GM19238 (cell line): ENCODE data around the gene ZCWPW1.
A peak's percentile ranks its signal among the peaks of the same experiment; 100 is the strongest.

Experiments used
- DNase-seq: peaks from one replicate; pipeline ENCODE4 v3.0.0; 2011; ENCODE audit warnings: low spot score; ENCODE audit not compliant: insufficient read length

The ZCWPW1 gene

DNA sequence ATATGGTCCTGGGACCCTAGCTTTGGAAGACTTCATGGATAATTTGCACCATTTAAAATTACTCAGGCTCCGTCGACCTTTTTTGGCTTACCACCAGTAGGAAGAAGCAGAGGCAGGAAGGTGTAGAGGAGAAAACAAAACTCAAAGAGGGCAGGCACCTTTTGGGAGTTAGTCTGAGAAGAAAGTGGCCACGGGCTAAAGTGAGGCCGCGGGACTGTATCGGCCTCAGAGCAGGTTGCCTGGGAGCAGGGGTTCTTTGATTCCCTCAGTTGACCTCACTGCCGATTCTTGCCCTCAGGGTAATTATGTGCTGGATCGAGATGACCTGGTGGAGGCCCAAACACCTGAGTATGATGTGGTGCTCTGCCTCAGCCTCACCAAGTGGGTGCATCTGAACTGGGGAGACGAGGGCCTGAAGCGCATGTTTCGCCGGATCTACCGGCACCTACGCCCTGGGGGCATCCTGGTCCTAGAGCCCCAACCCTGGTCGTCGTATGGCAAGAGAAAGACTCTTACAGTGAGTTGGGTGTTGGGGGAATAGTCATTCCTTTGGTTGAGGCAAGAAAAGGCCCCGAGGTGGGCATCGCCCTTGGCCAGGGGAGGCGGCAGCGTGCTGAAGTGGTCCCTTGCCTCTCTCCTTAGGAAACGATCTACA, 4.2 kb upstream of the ZCWPW1 start:
- DNase-seq = no peak

DNA sequence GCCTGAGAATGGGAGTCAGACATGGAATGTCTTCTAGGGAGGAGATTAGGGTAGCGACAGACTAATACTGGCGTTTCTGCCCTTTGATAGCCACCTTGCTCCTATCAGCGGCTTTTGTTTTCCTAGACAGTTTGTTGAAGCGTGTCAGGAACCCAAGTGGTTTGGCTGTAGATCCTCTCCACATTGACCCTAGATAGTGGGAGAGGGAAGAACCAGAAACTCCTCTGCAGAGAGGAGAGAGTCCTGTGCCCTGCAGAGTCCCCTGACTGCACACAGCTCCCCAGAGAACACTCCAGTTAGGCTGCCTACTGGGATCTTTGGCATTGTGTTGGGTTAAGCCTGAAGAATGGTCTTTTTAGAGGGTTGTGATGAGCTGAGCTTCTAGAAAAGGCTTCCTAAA, 3.5 kb upstream of the ZCWPW1 start:
- no peak for DNase-seq

DNA sequence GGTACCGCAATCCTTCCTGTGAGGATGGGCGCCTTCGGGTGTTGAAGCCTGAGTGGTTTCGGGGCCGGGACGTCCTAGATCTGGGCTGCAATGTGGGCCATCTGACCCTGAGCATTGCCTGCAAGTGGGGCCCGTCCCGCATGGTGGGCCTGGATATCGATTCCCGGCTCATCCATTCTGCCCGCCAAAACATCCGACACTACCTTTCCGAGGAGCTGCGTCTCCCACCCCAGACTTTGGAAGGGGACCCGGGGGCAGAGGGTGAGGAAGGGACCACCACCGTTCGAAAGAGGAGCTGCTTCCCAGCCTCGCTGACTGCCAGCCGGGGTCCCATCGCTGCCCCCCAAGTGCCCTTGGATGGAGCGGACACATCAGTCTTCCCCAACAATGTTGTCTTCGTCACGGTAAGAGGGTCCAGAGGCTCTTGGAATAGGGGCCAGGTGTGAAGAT, 2.8 kb upstream of the ZCWPW1 start:
- no peak for DNase-seq

DNA sequence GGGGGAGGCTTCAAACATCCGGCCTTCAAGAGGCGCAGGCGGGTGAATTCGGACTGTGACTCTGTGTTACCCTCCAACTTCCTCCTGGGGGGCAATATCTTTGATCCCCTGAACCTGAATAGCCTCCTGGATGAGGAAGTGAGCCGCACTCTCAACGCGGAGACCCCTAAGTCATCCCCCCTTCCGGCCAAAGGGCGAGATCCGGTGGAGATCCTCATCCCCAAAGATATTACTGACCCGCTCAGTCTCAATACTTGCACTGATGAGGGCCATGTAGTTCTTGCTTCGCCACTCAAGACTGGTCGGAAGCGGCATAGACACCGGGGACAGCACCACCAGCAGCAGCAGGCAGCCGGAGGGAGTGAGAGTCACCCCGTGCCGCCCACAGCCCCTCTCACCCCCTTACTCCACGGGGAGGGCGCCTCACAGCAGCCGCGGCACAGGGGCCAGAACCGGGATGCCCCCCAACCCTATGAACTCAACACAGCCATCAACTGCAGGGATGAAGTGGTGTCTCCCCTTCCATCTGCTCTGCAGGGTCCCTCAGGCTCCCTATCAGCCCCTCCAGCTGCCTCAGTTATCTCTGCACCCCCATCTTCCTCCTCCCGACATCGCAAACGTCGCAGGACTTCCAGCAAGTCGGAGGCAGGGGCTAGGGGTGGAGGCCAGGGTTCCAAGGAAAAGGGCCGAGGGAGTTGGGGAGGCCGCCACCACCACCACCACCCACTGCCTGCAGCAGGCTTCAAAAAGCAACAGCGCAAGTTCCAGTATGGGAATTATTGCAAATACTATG, 2.2 kb upstream of the ZCWPW1 start:
- DNase-seq = no peak

DNA sequence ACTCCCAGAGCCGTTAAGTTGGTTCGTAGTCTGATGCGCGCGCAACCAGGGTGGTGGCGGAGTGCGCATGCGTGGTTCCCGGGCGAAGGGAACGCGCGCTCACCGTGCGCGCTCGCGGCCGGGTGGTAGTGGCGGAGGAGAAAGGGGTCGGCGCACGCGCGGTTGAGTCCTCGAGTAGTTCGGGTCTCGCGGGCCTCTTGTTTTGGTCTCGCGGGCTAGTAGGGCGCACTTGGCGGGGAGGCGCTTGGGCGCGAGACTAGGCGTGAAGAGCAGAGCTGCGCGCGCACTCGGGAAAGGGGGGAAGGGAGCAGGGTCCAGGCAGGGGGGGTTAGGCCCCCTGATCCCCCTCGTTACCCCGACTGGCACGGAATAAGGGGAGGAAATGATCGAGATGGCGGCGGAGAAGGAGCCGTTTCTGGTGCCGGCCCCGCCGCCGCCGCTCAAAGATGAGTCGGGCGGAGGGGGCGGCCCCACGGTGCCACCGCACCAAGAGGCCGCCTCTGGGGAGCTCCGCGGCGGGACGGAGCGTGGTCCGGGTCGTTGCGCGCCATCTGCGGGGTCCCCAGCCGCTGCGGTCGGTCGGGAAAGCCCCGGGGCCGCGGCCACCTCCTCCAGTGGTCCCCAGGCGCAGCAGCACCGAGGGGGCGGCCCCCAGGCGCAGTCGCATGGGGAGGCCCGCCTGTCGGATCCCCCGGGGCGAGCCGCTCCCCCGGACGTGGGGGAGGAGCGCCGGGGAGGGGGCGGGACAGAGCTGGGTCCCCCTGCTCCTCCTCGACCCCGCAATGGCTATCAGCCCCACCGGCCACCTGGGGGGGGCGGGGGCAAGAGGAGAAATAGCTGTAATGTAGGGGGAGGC, 1.4 kb upstream of the ZCWPW1 start, which contains the start of gene MEPCE:
TSS of gene MEPCE (plus strand) at position 195 of the 856 bp plus-strand sequence. CDS start at position 383, 188 bp downstream.
- peak; percentile 93 for DNase-seq

DNA sequence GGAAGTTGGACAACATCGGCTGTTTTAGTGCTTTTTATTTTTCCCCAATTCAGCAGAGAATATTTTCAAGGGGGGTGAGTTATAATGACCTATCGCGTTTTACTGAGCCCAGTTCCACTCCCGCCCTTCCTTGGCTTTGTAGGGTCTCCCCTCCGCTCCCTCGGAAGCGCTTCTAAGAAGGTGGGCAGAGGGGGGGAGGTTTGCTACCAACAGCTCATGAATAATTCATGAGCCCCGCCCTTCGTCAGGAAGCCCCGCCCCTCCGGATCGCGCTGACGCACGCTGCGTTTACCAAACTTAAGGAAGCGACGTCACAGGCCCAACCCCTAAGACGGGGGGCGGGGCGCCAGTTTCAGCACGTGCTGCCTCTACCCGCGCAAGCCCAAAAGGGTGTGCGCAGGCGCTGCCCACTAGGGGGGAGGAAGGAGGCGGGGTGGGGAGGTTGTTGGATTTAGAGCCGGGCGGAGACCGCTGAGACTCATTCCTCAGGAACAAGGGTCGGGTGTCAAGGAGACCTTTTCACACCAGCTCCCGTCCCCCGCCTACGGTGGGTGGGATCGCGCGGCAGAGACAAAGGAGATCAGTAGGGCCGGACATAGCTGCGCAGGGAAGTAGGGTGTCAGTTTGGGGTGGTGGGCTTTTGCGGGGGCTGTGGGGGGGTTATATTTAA, 599 bp upstream of the ZCWPW1 start:
- peak; percentile 81 for DNase-seq

DNA sequence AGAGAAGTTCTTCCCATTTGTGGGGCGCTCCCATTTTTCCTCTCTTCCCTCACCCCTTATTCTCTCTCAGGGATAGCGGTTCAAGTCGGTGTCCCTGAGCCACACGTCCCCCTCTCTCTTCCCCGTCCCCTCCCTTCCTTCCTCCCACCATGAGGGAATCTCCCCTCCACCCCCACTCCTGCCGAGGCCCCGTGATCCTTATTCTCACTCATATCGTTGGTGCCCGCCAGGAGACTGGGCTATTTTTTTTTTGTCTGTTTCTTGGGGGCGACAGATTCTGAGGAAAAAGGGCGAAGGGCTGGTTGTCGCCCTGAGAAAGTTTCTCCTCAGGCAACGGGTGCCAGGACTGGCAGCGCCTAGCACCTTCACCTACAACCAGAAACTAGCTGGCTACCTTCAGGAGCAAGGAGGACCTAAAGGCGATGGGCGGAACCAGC, 723 bp downstream of the ZCWPW1 start:
- no peak for DNase-seq

DNA sequence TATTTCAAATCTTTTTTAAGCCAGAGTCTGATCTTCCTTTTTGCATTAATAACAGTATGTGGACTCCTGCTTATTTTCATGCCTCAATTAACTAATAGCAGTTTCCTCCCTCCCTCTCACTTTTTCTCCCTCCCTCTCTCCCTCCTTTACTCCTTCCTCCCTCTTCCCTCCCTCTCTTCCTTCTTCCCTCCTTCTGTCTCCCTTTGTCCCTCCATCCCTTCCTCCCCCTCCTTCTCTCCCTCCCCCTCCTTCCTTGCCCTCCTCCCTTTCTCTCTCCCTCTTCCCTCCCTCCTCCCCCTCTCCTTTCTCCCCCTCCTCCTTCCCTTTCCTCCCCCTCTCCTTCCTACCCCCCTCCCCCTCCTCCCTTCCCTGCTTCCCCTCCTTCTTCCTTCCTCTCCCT, 2.0 kb downstream of the ZCWPW1 start:
- no peak for DNase-seq

DNA sequence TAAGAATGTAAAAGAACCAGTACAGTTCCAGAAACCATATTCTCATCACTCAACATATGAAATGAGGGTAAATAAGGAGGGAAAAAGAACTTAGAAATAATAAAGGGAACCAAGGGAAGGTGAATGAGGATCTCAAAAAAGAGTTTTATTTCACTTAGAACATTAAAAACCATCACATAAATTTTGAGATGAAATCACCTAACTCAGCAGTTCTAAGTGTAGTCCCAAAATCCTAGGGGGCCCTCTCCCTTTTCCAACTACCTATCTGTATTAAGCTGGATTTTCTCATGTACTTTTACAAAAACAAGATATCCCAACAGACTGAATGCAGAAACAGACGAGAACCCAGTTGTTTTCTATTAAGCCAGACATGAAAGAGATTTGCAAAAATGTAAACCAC, 3.2 kb downstream of the ZCWPW1 start:
- DNase-seq = no peak

DNA sequence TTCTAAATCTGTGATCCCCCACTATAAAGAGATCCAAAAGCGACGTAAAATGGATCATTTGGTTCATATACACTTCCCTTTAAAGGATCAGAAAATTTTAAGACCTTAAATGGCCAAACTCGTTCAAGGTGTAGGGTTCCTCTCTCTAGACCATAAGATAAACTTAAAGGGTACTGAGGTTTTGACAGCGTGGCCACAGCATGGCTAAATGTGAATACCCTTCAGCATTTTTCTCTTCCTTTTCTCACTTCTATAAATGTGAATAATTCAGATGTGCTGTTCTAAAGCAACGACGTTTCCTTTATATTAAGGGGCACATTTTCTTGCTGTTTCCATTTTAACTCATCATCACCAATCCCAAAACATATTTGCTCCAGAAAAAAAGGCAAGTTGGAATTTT, 5.2 kb downstream of the ZCWPW1 start:
- DNase-seq = no peak

DNA sequence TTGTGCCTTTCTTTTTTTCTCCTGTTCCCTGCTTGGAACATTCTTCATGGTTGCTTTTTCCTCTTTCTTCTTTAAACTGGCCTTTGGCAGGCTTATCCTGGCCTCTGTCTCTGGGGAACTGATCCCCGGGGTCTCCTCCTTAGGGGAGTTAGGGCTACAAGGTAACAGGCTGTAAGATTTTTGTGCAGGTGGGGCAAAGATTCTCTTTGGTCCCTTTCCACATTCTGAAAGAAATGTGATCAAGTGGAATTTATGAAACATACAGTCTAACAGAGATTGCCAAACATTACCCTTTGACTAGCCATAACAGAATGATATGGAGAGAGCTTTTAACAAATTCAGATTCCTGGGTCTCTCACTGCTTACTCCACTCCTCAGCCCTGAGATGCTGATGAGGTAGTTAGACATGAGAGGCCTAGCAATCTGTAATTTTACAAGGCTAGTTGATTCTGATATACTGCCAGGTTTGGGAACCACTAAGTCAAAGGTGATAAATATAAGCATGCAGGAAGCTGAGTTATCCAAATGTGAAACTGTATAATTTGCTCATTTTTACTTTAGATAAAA, 8.8 kb downstream of the ZCWPW1 start:
- DNase-seq = no peak

DNA sequence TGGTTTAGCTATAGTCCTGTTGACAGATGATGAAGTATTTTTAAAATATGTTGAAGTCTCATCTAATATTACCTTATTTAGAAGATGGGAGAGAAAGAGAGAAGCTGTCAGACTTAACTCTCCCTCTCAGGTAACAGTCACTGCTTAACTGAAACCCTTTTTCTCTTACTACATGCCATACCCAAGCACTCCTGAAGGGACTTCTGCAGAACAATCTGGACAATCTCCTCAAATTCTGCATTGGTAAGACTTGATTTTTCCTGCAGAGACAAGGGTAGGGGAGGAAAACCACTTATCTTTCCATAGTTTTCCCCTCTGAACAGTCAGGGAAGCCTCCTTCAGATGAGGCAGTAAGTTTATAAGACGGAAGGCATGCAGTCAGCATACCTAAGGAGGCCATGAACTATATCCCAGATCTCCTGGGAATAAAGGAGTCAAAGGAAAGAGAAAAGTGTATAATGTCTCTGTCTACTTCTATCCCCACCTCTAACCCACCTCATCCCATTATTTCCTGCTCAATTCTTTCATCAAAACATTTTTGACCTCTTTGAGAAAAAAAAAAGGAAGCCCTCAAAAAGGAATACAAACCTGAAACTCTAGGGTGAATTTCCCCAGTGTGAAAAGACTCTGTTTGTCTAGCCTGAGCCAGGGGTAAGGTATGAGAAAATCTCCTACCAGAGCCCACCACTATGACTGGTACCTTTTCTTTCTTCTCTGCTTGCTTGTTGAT, 9.4 kb downstream of the ZCWPW1 start:
- DNase-seq = no peak

DNA sequence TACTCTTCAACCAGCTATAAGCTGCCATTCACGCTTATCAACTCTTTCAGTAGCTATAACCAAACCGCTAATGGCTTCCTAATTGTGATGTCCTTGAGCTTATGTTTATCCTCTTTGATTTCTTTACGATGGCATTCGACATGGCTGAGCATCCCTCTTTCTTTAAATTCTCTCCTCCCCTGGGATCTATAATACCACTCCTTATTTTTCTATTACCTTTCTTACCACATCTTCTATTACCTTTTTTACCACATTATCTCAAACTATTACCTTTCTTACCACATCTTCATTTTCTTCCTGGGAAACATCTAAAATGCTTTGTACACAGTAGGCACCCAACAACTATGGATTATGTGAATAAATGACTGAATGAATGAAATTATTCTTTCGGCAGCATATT, 13.1 kb downstream of the ZCWPW1 start:
- DNase-seq = no peak

DNA sequence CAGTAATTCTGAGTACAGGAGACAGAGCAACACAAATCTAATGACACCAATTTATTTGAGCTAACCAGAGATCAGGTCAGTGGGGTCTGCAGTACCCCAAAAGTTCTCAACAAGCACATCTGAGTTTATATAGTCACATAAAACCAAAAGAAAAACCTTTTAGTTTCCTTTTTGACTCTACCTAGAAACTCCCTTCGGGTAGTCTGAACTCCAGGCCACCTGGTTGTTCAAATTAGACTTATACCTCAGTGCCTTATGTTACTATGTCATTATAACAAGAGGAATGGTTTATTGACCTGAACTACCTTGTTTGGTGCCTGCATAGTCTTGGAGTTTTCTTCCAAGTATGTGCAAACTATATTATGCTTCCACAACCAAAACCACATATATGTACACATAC, 14.6 kb downstream of the ZCWPW1 start:
- DNase-seq = no peak

DNA sequence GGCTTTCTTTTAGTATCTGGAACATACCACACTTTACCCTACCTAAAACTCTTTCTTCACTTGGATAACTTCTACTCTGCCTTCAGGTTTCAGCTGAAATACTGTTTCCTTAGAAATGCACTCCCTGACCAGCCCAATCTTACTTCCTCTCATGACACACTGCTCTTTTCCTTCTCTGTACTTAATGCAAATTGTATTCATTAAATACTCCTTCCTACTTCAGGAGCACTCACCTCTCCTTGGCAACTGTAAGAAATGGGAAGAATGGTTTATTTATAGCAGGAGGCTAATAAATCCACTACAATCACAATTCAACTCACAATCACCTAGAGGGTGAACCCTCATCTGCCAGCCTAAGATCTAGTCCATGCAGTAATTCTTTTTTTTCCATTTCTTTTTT, 15.2 kb downstream of the ZCWPW1 start:
- DNase-seq = no peak

DNA sequence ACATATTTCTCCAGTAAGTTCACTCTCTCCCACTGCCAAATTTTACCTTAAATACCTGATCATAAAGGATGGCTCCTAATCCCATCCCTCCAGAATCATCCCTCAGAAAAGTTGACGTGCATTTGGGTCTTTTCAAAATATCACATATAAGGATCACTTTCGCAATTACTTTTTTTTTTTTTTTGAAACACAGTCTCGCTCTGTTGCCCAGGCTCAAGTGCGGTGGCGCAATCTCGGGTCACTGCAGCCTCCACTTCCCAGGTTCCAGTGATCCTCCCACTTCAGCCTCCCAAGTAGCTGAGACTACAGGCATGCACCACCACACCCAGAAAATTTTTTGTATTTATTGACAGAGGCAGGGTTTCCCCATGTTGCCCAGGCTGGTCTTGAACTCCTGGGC, 17.4 kb downstream of the ZCWPW1 start:
- no peak for DNase-seq

DNA sequence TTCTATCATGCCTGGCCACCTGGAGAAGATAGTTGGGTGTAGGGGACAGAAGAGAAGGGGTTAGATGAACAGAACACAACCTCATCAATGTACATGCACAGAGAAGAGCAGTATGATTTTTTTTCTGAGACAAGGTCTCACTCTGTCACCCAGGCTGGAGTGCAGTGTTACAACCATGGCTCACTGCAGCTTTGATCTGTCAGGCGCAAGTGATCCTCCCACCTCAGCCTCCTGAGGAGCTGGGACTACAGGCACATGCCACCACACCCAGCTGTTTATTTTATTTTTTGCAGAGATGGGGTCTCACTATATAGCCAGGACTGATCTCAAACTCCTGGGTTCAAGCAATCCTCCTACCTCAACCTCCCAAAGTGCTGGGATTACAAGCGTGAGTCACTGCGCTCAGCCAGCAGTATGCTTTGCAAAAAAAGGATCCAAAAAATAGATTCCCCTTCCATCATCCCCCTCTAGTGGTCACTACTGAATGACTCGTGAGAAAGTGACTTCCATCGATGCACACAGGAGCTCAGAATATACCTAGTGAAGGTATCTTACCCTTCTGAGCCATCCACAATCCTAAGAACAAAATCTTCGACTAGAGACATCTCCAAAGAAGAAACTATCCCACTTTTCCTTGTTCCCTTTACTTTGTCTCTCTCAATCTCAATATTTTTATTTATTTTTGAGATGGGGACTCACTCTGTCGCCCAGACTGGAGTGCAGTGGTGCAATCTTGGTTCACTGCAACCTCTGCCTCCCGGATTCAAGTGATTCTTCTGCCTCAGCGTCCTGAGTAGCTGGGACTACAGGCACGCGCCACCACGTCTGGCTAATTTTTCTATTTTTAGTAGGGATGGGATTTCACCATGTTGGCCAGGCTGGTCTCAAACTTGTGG, 21.0 kb downstream of the ZCWPW1 start:
- DNase-seq = peak; percentile 53

DNA sequence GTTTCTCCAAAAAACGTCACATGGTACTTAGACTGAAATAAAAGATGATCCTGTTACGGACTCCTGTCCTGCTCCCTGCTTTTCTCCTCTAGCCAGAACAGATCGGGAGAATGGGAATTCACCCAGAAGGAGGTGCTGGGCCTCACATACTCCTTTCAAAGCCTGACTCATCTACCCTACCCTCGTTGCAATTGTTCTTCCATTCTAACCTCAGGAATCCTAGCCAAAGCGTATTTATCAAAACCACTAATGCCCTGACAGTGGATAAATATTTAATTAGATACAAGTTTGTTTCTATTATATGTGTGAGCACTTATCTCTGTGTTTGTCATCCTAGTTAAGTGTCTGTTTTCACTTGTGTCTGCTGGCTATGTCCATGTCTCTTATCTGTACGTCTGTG, 21.7 kb downstream of the ZCWPW1 start:
- no peak for DNase-seq

DNA sequence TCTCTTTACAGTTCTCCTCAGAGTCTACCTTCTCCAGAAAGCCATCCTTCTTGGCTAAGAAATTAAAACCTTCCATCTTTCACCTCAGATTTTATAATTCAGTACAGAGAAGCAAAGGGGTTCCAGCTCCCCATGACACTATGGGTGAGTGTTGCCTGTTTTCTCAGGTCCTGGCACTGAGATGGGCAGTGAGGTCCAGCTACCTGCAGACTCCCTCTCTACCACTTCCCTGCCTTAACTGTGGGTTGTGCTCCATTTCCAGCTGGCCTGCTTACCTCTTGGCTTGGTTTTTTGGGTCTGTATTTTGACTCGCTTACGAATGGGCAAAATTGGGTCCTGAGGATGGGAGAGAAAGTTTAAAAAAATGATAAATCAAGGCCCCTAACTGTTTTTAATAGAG, 26.3 kb downstream of the ZCWPW1 start:
- no peak for DNase-seq
